Keratinocyte (primary cell): Measurements from ENCODE around the gene PIK3CB. TPM values are rescaled to one million over a fixed set of nuclear protein-coding genes. Genes with fewer than 3 reads are reported as not detected.

Source experiments
- DNase-seq: peaks from one replicate; pipeline ENCODE4 v3.0.0-alpha.2; 2011; ENCODE audit warnings: low read depth, missing footprints, low spot score
- FAIRE-seq: peaks from 2 replicates; lab custom pipeline; 2011; peaks lifted over from hg19 to GRCh38; lab: Jason Lieb, UNC
- H2AFZ ChIP-seq: 2 replicates; pipeline ENCODE4 v1.6.0; 2012; ENCODE audit warnings: low read length, control low read depth, inconsistent platforms; ENCODE audit not compliant: control insufficient read depth
- H3K27ac ChIP-seq: 2 replicates; pipeline ENCODE4 v1.5.1; 2011; ENCODE audit warnings: low read length; ENCODE audit not compliant: control insufficient read depth, insufficient read depth
- H3K27me3 ChIP-seq: 3 replicates; pipeline ENCODE4 v1.6.0; 2011; ENCODE audit warnings: low read length; ENCODE audit not compliant: control insufficient read depth, insufficient read depth; ENCODE audit errors: extremely low read depth
- H3K36me3 ChIP-seq, 2 experiments: 2 replicates in 1 of 2; 3 replicates in 1 of 2; pipeline ENCODE4 v1.5.1; 2011; ENCODE audit warnings: low read length in 2 of 2, mild to moderate bottlenecking in 1 of 2; ENCODE audit not compliant: control insufficient read depth in 2 of 2, insufficient read depth in 2 of 2; ENCODE audit errors: extremely low read depth in 1 of 2
- H3K4me1 ChIP-seq: 3 replicates; pipeline ENCODE4 v1.5.1; 2011; ENCODE audit warnings: low read length; ENCODE audit not compliant: control insufficient read depth, insufficient read depth; ENCODE audit errors: extremely low read depth
- H3K4me2 ChIP-seq: 3 replicates; pipeline ENCODE4 v1.6.0; 2011; ENCODE audit warnings: low read depth, low read length; ENCODE audit not compliant: control insufficient read depth, insufficient read depth; ENCODE audit errors: extremely low read depth
- H3K4me3 ChIP-seq, 3 experiments: fragments of 200-600 bp in 1 of 3; sonication (generic) in 1 of 3; 2 replicates in 2 of 3; 3 replicates in 1 of 3; pipeline ENCODE4 v1.5.1; 2011 to 2016; ENCODE audit warnings: low read length in 3 of 3, mild to moderate bottlenecking in 3 of 3, control low read depth in 2 of 3, inconsistent platforms in 1 of 3, low read depth in 1 of 3, mixed read lengths in 1 of 3, mixed run types in 1 of 3, moderate library complexity in 1 of 3; ENCODE audit not compliant: control insufficient read depth in 2 of 3, insufficient read depth in 2 of 3; ENCODE audit errors: extremely low read depth in 1 of 3
- H3K79me2 ChIP-seq: 2 replicates; pipeline ENCODE4 v1.6.0; 2012; ENCODE audit warnings: low read length; ENCODE audit not compliant: control insufficient read depth, insufficient read depth
- H3K9ac ChIP-seq: 3 replicates; pipeline ENCODE4 v1.6.0; 2011; ENCODE audit warnings: low read length; ENCODE audit not compliant: control insufficient read depth, insufficient read depth; ENCODE audit errors: extremely low read depth
- H3K9me1 ChIP-seq: 3 replicates; pipeline ENCODE4 v1.6.0; 2011; ENCODE audit warnings: low read length; ENCODE audit not compliant: control insufficient read depth, insufficient read depth; ENCODE audit errors: extremely low read depth
- H3K9me3 ChIP-seq: 2 replicates; pipeline ENCODE4 v1.5.1; 2012; ENCODE audit warnings: low read depth, low read length; ENCODE audit not compliant: control insufficient read depth
- H4K20me1 ChIP-seq: 3 replicates; pipeline ENCODE4 v1.6.0; 2011; ENCODE audit warnings: low read length; ENCODE audit not compliant: control insufficient read depth, insufficient read depth; ENCODE audit errors: extremely low read depth
- CTCF ChIP-seq, 3 experiments: IDR thresholded peaks in 1 of 3; conservative IDR thresholded peaks in 1 of 3; optimal IDR thresholded peaks in 1 of 3; 2 replicates in 2 of 3; 3 replicates in 1 of 3; pipeline versions ENCODE3 to v1.5.1; 2011; ENCODE audit warnings: low read length in 3 of 3, mild to moderate bottlenecking in 3 of 3, moderate library complexity in 2 of 3, control low read depth in 1 of 3, inconsistent platforms in 1 of 3; ENCODE audit not compliant: insufficient read depth in 2 of 3; ENCODE audit errors: extremely low read depth in 1 of 3
- EZH2 ChIP-seq: IDR thresholded peaks from one replicate; pipeline ENCODE4 v1.6.1; 2012; ENCODE audit warnings: inconsistent platforms, mild to moderate bottlenecking, low read length, moderate library complexity
- dilution Hi-C: fragments of 300-500 bp; cut with MboI; formaldehyde crosslinking; loops from one replicate; pipeline ENCODE4 v1.7.0; 2020; ENCODE audit warnings: low sequenced_read_pairs; ENCODE audit not compliant: extremely low pct_ligation_motif_present
- polyA plus RNA-seq, 5 experiments: library from polyadenylated mRNA; depleted of rRNA in 3 of 5; stranded (reverse) in 3 of 5; stranded (forward) in 1 of 5; unstranded in 1 of 5; fragments of >200 nt; gene quantifications; 1 replicate in 1 of 5; 2 replicates in 3 of 5; 3 replicates in 1 of 5; pipeline versions ENCODE4 v1.2.1 to v1.2.3, GENCODE V29; 2011 to 2012; ENCODE audit warnings: missing spikeins in 2 of 5, low read depth in 1 of 5, low replicate concordance in 1 of 5

Gene PIK3CB
- polyA plus RNA-seq, 1 donor (not counting 4 experiments of a cell fraction or from before 2014, with no cell fraction given) = 19.9 TPM

GRCh38 chr3:138875754-138876664 lies 41.3 kb upstream of the PIK3CB start:
- no peak for FAIRE-seq
- TF ChIP-seq EZH2 (no peak), CTCF (optimal IDR thresholded peaks at IDR 0.05 in 1 of 3, IDR thresholded peaks at IDR 0.05 in 1 of 3, conservative IDR thresholded peaks at IDR 0.05 in 1 of 3; ENCODE audit: extremely low read depth in 1 of 3, insufficient read depth in 2 of 3, low read length in 3 of 3) (no peak)

GRCh38 chr3:138875096-138875753 lies 40.5 kb upstream of the PIK3CB start:
- Histone ChIP-seq H3K9me3 (peaks cover 5% of the 10 kb centered on the region), H3K36me3 (no peaks in the 10 kb centered on the region), H3K4me3 (no peak overlapping the region), H3K9ac (no peak overlapping the region), H3K4me2 (no peak overlapping the region), H3K9me1 (no peaks in the 10 kb centered on the region), H3K4me1 (peaks cover 10% of the 10 kb centered on the region), H3K27ac (no peak overlapping the region), H3K79me2 (no peaks in the 10 kb centered on the region), H2AFZ (no peak overlapping the region), H3K27me3 (no peaks in the 10 kb centered on the region), H4K20me1 (no peaks in the 10 kb centered on the region)
- dilution Hi-C loops = no loop called here
- TF ChIP-seq EZH2 (no peak), CTCF (optimal IDR thresholded peaks at IDR 0.05 in 1 of 3, IDR thresholded peaks at IDR 0.05 in 1 of 3, conservative IDR thresholded peaks at IDR 0.05 in 1 of 3; ENCODE audit: extremely low read depth in 1 of 3, insufficient read depth in 2 of 3, low read length in 3 of 3) (no peak)
- no peak for DNase-seq
- FAIRE-seq = no peak

More at GRCh38 chr3:138875754-138876664, 41.3 kb upstream of the PIK3CB start:
- H3K79me2 ChIP-seq = no peaks in the 10 kb centered on the region
- H3K27me3 ChIP-seq = no peaks in the 10 kb centered on the region
- DNase-seq = no peak
- no peak overlapping the region for H3K4me2 ChIP-seq
- peaks cover 5% of the 10 kb centered on the region for H3K9me3 ChIP-seq
- H2AFZ ChIP-seq = no peak overlapping the region
- H4K20me1 ChIP-seq = no peaks in the 10 kb centered on the region
- H3K4me3 ChIP-seq = no peak overlapping the region
- H3K9me1 ChIP-seq = no peaks in the 10 kb centered on the region
- dilution Hi-C loops = no loop called here
- H3K4me1 ChIP-seq = peaks cover 10% of the 10 kb centered on the region
- H3K27ac ChIP-seq = no peak overlapping the region
- H3K9ac ChIP-seq = no peak overlapping the region
- no peaks in the 10 kb centered on the region for H3K36me3 ChIP-seq
